ENCODE measurements around the gene LHPP. TPM values are rescaled to one million over a fixed set of nuclear protein-coding genes. Genes with fewer than 3 reads are reported as not detected.

The LHPP gene
- total RNA-seq, 6 donors from 2014 or later, result 12.0 to 21.4 (median 16.4) TPM

DNA sequence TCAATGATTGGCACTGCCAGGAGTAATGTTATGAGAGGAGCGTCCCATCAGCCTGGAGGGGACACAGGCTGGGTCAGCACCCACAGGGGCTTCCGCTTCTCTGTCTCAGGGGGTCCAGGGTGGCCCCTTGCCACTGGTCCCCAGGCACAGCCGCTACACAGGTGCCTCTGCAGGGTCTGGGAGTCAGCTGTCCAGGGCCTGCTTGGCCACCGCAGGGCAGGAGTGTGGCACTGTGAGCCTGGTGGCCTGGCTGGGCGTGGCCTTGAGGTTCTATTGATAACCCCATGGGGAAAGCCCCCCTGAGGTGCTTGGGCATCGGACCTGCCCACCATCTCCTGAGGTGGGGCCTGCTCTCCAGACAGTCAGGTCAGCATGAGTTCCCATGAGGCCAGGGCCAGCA lies 136.6 kb downstream of the LHPP start:
- DNase-seq (no peak), ATAC-seq (ENCODE audit: low FRiP score in 2 of 2) (no peak)
- Histone ChIP-seq H3K27me3 (no peaks in the 10 kb centered on the region), H3K27ac (no peak overlapping the region), H3K36me3 (no peaks in the 10 kb centered on the region), H3K4me1 (no peaks in the 10 kb centered on the region), H3K4me3 (no peak overlapping the region), H3K9me3 (no peaks in the 10 kb centered on the region)
- TF ChIP-seq, protein P1, sequence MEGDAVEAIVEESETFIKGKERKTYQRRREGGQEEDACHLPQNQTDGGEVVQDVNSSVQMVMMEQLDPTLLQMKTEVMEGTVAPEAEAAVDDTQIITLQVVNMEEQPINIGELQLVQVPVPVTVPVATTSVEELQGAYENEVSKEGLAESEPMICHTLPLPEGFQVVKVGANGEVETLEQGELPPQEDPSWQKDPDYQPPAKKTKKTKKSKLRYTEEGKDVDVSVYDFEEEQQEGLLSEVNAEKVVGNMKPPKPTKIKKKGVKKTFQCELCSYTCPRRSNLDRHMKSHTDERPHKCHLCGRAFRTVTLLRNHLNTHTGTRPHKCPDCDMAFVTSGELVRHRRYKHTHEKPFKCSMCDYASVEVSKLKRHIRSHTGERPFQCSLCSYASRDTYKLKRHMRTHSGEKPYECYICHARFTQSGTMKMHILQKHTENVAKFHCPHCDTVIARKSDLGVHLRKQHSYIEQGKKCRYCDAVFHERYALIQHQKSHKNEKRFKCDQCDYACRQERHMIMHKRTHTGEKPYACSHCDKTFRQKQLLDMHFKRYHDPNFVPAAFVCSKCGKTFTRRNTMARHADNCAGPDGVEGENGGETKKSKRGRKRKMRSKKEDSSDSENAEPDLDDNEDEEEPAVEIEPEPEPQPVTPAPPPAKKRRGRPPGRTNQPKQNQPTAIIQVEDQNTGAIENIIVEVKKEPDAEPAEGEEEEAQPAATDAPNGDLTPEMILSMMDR (IDR thresholded peaks at IDR 0.05), result no peak
- TF ChIP-seq EP300 (IDR thresholded peaks at IDR 0.05) (no peak), POLR2A (IDR thresholded peaks at IDR 0.05) (no peak), POLR2AphosphoS5 (IDR thresholded peaks at IDR 0.05) (no peak)
- WGBS, 2 donors, result 100% methylated on average over 6 of the region's 6 CpGs; no CpG with 5 or more reads in 1 of the 2 donors

DNA sequence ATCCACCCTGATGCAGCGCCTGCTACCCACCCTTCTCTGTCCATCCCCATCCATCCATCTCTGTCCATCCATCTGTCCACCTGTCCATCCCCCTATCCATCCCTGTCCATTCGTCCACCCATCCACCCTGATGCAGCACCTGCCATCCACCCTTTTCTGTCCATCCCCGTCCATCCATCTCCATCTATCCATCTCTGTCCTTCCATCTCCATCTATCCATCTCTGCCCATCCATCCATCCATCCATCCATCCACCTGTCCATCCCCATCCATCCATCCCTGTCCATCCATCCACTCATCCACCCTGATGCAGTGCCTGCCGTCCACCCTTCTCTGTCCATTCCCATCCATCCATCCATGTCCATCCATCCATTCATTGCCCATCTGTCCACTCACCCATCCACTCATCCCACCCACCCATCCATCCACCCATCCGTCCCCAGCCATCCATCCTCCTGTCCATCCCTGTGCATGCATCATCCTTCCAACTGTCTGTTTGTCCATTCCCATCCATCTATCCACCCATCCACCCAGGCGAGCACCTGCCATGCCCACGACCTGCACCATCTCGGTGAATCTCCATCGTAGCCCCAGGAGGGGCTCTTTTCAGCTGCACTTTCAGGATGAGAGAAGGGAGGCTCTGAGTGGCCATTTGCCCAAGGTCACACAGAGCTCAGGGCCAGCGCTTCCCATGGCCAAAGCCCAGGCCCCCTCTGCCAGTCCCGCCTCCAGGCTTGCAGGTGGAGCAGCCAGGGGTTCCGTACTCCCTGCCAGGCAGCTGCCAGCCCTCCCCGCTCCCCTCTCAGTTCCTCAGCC lies 137.4 kb downstream of the LHPP start:
- WGBS, 2 donors, result 92 to 96% methylated on average over 10 to 13 of the region's 13 CpGs
- TF ChIP-seq POLR2A (IDR thresholded peaks at IDR 0.05), result no peak
- TF ChIP-seq POLR2AphosphoS5 (IDR thresholded peaks at IDR 0.05), result no peak
- no peak for TF ChIP-seq EP300 (IDR thresholded peaks at IDR 0.05)
- TF ChIP-seq, protein P1 (IDR thresholded peaks at IDR 0.05), result no peak

DNA sequence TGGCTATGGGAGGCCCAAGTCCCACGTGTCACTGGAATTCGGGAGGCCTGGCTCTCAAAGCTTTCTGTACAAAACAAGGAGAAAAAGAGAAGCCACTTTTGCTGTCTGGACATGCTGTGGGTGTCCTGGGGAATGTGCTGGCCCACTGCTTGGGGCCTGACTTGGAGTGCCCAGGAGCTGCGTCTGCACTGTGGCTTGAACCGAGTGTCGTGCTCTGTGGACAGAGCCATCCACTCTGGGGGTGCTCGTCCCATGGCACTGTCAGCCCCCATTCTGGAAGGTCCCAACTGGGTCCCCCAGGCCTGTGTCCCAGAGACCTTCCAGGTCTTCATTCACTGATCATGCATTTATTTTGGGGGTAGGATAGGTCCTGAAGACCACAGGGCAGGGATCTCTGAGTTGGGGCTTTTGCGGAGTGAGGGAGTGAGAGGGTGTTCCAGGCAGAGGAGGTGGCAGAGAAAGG lies 138.0 kb downstream of the LHPP start:
- ATAC-seq (ENCODE audit: low FRiP score in 2 of 2), result no peak
- Histone ChIP-seq H3K9me3 (no peaks in the 10 kb centered on the region), H3K27ac (no peak overlapping the region), H3K27me3 (no peaks in the 10 kb centered on the region), H3K4me1 (no peaks in the 10 kb centered on the region), H3K36me3 (no peaks in the 10 kb centered on the region), H3K4me3 (no peak overlapping the region)
- DNase-seq, result no peak
- TF ChIP-seq POLR2AphosphoS5 (IDR thresholded peaks at IDR 0.05) (no peak), EP300 (IDR thresholded peaks at IDR 0.05) (no peak), POLR2A (IDR thresholded peaks at IDR 0.05) (no peak)
- TF ChIP-seq, protein P1 (IDR thresholded peaks at IDR 0.05), result no peak
- WGBS, 2 donors, result 81 to 100% methylated on average over 3 to 7 of the region's 7 CpGs

More for the DNA sequence above, 137.4 kb downstream of the LHPP start:
- Histone ChIP-seq H3K4me3 (no peak overlapping the region), H3K4me1 (no peaks in the 10 kb centered on the region), H3K36me3 (no peaks in the 10 kb centered on the region), H3K27ac (no peak overlapping the region), H3K27me3 (no peaks in the 10 kb centered on the region), H3K9me3 (no peaks in the 10 kb centered on the region)
- DNase-seq (no peak), ATAC-seq (ENCODE audit: low FRiP score in 2 of 2) (no peak)

DNA sequence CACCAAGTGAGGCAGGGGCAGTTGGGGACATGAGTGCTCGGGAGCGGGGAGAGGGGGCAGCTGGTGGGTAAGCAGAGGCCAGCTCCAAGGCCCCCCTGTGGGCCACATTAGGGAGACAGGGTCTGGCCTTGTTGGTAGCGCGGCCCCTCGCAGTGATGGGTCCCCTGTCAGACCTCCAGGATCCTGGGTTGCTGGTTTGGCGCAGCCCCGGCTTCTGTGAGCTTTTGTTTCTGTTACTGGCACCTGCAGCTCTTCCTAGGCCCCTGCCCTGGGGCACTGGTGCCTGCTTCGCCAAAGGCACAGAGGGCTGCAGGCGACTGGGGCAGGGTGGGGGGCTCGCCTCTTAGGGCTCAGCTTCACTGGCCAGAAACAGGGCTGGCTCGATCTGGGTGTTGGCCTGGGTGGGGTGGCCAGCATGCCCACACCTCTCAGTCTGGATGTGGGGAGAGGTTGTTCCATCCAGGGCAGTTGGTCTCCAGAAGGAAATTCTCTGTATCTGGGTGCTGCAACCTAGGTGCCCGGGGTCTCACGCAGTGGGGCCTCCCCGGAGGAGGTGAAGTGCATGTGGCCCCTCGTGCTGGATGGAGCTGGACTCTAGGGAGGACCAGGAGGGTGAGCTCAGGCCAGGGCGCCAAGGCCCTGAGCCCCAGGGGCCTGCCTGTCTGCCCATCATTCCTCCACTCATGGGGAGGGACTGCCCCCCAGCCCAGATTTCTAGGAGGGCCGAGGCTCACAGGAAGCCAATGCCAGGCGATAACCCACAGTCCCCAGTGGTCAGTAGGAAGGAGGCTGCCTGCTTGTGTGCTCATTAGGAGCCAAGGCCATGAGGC lies 138.6 kb downstream of the LHPP start:
- H3K4me3 ChIP-seq, result no peak overlapping the region
- DNase-seq, result no peak
- WGBS, 2 donors, result 87 to 88% methylated on average over 8 to 17 of the region's 18 CpGs
- H3K27ac ChIP-seq, result no peak overlapping the region
- H3K9me3 ChIP-seq, result no peaks in the 10 kb centered on the region
- H3K4me1 ChIP-seq, result no peaks in the 10 kb centered on the region
- H3K27me3 ChIP-seq, result no peaks in the 10 kb centered on the region
- no peaks in the 10 kb centered on the region for H3K36me3 ChIP-seq
- TF ChIP-seq POLR2AphosphoS5 (IDR thresholded peaks at IDR 0.05), result no peak
- no peak for TF ChIP-seq POLR2A (IDR thresholded peaks at IDR 0.05)
- TF ChIP-seq, protein P1 (IDR thresholded peaks at IDR 0.05), result no peak
- TF ChIP-seq EP300 (IDR thresholded peaks at IDR 0.05), result no peak
- no peak for ATAC-seq (ENCODE audit: low FRiP score in 2 of 2)
